Fibroblast of skin of right biceps (primary cell): ENCODE data around the gene CDH5.

Source experiments
- DNase-seq: peaks from one replicate; pipeline ENCODE4 v3.0.0-alpha.2; 2013

CDH5 gene

DNA sequence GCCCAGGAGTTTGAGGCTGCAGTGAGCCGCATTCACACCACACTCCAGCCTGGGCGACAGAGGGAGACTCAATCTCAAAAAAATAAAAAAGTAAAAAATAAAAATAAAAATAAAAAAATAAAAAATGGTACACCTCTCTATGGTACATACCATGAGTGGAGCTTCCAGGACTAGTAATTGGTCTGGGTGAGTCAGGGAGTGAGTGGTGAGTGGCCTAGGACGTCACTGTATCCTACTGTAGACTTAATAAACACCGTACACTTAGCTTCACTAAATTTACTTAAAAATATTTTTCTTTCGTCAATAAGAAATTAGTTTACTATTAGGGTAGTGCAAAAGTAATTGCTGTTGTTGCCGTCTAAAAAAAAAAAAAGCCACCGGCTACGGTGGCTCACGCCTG is 9.0 kb downstream of the CDH5 start:
- DNase-seq, result no peak

DNA sequence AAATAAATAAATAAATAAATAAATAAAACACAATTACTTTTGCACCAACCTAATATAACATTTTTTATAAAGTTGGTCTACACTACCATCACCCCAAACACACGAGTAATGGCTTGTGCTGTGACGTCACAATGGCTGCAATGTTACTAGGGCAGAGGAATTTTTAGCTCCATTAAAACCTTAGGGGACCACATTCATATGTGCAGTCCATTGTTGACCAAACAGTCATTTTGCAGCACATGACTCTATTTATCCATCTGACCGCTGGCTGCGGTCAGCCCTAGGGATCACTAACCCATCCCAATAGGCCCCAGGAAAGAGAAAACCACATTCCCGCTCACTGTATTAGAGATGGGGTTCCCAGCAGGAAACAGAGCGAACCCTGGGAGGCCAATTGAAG is 9.6 kb downstream of the CDH5 start:
- no peak for DNase-seq

DNA sequence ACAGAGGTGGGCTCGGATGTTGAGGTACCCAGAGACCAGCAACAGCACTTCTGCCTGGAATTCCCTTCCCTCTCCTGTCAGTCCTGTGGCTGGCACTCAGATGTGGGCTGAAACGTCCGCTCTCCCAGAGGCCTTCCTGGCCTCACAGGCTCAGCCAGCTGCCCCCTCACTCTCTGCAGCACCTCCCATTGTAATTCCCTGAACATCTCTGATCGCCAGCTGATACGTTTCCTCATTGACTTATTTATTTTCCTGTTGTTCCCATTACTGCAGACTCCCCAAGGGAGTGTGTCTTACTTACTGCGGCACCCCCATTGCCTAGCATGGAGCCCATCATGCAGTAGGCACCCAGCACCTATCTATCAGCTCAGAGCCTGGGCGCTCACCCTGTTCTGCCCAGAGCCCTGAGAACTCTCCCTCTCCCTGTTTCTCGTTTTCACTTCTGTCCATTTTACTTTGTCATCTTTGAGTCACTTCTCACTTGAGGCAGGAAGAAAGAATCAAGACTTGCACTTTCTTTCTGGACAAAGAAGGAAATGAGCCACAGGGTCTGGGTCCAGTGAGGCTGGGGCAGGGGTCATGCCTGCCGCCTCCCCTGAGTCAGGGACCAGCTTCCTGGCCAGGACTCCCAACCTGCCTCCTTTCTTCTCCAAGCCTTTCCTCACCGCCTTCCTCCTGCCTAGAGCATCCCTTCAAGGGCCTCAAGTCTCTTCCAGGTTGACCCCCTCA is 10.2 kb downstream of the CDH5 start:
- DNase-seq, result no peak

DNA sequence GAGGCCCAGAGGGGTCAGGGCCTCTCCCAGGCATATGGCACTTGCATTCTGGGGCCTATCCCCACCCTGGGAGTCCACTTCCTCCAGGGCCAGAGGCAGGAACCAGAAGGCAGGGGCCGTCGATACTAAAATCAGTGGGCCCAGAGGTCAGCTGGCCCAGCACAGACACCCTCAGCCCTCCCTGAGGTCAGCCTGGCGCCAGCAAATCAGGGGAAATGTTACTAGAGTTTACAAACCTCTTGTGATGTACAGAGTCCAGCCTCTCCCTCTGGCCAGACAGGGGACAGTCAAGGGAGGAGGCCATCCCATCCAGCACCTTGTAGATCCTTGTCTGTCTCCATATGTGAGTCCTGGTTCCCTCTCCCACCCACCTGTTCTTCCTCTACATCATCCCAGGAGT is 10.8 kb downstream of the CDH5 start:
- no peak for DNase-seq

DNA sequence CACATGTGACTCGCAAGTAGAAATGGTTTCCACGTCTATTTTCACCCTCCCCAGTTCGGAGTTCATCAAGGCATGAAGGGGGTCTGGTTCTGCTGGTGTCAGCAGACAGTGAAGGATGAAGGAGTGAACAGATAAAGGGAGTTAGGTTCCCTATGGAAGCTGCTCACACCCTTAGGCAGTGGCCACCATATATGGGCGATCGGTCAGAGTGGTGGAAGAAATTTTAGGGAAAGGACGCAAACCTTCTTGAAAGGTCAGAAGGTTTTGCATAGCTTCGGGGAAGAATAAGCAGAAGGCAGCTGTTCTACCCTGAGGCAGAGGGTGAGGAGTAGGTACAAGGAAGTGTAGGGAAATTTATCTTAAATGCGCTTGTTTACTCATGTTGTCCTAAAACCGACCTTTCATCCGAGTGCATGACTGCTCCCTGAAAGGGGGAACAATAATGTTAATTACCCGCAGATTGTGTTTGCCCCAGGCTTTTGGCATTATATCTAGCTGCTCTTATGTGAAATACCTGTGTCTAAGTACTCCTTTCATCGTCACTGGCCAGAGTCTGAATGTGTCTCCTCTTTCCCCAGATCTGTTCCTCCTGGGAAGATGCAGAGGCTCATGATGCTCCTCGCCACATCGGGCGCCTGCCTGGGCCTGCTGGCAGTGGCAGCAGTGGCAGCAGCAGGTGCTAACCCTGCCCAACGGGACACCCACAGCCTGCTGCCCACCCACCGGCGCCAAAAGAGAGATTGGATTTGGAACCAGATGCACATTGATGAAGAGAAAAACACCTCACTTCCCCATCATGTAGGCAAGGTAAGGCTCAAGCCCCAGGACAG is 12.5 kb downstream of the CDH5 start:
- DNase-seq, result no peak

DNA sequence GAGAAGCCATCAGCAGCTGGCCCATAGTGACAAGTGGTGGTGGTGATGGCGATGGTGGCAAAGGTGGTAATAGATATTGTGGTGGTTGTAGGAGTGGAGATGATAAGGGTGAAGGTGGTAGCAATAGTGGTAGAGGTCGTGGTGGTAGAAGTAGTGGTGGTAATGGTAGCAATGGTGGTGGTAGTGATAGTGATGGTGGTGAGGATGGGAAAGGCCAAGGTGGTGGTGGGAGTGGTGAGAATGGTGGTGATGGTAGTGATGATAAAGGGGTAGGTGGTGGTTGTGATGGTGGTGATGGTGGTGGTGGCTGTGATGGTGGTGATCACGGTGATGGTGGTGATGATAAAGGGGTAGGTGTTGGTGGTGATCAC is 13.1 kb downstream of the CDH5 start:
- DNase-seq, result no peak

DNA sequence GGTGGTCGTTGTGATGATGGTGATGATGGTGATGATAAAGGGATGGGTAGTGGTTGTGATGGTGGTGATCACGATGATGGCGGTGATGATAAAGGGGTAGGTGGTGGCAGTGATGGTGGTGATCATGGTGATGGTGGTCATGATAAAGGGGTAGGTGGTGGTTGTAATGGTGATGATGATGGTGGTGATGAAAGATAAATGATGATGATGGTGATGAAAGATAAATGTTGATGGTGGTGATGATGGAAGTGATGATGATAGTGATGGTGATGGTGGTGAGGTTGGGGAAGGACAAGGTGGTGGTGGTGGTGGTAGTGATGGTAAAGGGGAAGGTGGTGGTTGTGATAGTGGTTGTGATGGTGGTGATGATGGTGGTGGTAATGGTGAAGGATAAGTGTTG is 13.9 kb downstream of the CDH5 start:
- no peak for DNase-seq

DNA sequence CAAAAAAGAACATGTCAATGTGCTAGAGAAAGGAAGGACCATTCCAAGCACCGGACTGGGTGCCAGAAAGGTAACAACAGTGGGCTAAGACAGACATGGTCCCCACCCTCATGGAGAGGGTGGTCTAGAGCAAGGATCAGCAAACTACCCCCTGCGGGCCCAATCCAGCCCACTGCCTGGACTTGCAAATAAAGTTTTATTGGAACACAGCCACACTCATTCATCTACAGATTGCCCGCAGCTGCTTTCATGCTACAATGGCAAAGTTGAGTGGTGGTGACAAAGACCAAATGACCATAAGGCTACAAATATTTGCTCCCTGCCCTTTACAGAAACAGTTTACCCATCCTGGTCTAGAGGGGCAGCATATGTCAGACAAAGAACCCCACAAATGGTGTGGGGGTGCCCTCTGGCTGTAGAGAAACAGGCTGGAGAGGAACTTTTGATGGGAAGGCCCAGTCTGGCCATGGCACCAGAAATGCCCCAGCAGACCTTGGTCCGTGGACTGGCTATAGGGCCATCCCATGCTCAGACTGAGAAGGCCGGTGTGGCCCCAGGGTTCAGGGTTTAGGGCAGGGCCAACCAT is 15.2 kb downstream of the CDH5 start:
- no peak for DNase-seq

DNA sequence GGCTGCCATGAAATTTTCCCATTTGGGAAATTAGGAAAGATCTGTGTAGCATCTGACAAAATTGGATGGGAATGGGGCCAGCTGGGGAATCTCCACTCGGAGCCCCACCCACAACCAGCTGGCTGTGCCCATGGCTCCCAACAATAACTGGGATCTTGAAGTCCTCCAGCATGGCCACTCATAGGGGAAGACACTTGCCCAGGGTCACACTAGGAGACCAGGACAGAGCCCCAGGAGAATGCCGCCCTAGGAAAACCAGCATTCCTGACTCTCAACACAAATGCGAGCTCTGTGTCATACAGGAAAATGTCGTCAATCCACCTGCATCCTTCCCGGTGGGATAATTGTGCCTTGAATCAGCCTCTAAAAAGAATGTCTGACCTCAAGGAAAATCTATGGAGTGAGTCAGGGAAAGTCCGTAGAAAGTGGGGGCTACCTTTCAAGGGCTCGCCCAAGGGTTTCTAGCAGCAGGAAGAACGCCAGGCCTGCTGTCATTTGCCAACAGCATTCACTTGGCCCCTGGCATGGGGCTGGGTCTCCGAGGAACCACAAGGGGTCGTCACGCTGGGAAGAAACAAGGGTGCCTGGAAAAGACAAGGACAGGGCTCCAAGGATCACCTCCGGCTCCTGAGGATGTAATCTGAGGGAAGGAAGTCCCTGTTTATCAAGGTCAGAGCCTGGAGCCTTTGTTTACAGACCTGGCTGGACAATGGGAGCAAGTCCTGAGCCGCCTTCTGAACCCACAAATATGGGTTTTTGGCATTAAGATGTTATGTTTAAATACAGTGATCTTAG is 15.9 kb downstream of the CDH5 start:
- peak; percentile 92 for DNase-seq

DNA sequence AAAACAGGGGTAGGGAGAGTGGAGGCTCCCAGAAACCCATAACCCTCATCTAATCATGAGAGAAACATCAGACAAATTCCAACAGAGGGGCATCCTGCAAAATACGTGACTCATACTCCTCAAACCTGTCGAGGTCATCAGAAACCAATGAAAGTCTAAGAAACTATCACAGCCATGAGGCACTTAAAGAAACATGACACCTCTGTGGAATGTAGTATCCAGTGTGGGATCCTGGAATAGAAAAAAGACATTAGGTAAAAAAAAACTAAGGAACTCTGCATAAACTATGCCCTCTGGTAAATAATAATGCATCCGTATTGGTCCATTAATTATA is 16.4 kb downstream of the CDH5 start:
- peak; percentile 90 for DNase-seq

DNA sequence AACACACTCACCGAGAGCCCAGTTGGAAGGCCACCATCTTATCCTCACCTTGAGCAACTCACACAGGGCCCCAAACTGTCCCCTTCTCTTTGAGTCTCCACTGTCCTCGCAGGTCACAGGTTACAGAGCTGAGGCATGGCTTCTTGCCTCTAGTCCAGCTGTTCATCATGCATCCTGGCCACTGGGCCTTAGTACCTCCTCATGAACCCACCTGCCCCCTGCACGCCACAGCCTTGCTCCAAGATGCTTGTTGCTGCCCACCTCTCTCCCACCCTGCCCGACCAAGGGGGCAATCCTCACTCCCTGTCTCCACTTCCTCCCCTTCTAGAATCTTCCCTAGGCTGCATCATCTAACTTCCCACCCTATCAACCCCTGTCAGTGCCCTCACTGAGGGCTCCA is 17.1 kb downstream of the CDH5 start:
- DNase-seq, result no peak

DNA sequence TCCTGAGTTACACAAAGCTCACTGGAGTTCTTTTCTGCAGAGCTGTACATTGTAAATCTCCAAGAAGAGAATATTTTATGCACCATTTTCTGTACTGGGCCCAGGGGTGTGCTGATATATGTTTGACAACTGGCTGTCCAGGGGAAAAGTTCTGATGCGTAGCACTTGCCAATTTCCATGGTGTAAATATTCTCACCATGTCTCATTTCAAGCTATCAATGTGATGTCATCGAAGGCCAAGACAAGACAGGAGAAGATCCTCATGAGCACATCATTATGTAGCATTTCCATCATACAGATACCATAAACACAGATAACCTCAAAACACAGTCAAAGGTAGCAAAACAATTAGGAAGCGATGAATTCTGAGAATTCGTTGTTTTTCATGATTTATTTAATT is 18.9 kb downstream of the CDH5 start:
- DNase-seq, result no peak

DNA sequence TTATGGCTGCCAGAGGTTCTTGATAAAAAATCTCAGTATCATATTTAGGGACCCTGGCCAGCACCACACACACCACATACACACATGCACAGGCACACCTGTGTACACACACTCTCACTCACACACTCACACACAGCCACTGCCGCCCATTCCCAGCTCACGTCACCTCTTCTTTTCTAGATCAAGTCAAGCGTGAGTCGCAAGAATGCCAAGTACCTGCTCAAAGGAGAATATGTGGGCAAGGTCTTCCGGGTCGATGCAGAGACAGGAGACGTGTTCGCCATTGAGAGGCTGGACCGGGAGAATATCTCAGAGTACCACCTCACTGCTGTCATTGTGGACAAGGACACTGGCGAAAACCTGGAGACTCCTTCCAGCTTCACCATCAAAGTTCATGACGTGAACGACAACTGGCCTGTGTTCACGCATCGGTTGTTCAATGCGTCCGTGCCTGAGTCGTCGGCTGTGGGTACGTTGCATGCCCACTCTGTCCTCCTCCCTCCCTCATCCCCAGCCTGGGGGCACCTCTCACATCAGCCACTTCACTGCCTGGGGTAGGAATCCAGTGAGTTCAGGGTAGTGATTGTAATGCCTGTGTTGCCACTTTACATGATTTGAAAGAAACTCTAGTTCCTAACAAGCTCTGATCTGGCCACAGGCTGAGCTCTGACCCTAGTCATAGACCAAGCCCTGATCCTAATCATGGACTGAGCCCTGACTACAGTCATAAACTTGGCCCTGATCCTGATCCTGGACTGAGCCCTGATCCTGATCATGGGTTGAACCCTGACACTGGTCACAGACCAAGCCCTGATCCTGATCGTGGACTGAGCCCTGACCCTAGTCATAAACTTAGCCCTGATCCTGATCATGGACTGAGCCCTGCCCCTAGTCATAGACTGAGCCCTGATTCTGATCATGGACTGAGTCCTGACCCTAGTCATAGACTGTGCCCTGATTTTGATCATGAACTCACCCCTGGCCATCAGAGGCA is 20.4 kb downstream of the CDH5 start:
- DNase-seq, result no peak

DNA sequence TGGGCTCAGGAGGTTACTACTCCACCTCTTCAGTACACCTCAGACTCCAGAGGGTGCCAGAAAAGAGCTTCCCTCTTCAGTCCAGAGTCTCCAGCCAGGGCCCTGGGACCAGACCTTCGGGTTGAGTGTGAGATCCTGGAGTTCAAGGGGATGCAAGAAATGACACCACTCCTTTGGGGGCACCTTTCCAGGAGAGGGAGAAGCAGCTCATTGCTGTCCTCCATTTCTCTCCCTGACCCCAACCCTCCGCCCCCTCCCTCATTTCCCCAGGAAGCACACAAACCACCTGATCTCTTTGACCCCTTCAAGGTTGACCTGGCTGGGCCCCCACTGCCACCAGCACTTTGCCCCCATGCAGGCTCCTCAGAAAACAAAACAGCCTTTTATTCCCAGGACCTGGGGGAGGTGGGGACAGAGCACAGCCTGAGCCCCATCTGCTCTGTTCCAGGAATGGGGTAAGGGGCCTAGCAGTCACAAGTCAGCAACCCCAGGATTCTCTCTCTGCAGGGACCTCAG is 21.4 kb downstream of the CDH5 start:
- no peak for DNase-seq

DNA sequence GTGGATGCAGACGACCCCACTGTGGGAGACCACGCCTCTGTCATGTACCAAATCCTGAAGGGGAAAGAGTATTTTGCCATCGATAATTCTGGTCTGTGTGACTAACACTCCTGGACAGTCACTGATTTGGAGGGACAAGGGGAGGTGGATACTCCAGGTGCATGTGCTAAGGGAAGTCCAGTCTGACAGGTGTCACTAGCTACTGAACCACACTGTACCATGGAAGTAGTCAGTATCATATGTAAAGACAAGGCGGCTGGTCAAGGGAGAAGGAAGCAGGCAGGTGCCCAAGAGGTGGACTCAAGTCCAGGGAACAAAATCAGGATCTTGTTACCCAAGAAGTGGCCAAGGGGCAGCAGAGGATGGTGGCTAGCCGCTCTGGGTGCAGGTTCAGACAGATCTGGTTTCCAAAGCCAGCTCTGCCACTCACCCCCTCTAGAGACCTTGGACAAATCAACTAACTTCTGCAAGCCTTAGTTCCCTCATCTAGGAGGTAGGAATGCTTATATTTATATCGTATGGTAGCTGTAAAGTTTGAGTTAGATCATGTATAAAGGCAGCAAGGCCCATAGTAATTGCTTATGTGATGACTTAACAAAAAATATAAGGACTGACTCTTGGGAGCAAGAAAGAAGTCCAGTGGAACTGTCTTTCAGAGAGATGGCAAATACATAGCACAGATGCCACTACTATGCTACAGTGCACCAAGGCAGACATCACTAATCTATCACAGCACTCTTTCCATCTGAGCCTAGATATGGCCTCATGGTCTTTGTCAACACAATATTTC is 22.1 kb downstream of the CDH5 start:
- no peak for DNase-seq

DNA sequence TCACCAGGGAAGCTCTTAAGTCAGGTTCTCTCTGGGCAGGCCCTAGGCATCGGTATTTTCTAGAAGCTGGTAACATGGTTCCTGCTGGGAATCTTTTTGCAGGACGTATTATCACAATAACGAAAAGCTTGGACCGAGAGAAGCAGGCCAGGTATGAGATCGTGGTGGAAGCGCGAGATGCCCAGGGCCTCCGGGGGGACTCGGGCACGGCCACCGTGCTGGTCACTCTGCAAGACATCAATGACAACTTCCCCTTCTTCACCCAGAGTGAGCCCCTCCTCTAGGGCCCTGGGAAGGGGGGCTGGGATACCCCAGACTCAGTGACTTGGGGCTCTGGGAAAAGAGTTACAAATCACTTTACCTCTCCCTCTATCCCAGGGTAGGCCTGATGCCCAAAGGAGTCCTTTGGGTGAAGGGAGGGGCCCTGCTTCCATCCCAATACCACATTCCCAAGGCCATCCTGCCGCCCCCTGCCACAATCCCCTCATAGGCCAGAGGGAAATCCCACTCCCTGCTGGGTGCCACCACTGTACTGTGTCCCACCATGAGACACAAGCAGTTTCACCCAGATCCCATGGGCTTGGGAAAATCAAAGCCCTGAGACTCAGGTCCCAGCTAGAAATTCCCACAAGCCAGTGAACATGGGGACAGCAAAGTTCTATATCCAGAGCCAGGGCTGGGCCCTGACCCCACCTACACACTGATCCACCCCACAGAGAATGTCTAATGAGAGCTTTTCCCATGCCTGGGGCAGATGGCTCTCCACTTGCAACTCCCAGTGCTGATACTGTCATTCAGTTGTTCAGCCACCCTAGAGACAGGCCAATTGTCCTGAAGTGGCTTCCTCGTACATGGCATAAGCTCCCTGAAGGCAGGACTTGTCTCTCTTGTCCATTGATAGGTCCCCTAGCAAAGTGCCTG is 23.0 kb downstream of the CDH5 start:
- no peak for DNase-seq

DNA sequence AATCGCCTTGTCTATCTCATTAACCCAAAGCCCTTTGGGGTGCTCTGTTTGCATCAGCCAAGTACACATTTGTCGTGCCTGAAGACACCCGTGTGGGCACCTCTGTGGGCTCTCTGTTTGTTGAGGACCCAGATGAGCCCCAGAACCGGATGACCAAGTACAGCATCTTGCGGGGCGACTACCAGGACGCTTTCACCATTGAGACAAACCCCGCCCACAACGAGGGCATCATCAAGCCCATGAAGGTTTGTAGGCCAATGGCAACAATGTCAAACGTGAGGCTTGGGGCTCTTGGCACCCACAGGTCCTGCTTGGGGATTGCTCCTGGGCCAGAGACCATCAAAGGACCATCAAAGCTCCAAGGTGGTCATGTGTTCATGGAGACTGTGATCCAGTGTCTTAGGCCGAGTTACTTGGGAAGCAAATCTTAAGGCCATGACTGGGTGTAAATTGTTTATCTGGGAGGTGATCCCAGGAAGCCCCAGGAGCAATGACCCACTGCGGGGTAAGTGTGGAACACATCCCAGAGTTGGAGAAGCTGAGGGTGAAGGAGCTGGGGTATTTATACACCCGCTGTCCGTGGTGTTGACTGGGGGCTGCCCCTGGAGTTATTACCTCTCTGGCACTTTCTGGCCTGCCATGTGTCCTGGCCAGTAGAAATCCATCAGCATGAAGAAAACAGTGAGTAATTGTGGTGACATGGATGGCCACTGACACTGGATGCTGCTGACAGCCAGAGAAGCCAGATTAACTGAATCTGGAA is 24.0 kb downstream of the CDH5 start:
- DNase-seq, result no peak

DNA sequence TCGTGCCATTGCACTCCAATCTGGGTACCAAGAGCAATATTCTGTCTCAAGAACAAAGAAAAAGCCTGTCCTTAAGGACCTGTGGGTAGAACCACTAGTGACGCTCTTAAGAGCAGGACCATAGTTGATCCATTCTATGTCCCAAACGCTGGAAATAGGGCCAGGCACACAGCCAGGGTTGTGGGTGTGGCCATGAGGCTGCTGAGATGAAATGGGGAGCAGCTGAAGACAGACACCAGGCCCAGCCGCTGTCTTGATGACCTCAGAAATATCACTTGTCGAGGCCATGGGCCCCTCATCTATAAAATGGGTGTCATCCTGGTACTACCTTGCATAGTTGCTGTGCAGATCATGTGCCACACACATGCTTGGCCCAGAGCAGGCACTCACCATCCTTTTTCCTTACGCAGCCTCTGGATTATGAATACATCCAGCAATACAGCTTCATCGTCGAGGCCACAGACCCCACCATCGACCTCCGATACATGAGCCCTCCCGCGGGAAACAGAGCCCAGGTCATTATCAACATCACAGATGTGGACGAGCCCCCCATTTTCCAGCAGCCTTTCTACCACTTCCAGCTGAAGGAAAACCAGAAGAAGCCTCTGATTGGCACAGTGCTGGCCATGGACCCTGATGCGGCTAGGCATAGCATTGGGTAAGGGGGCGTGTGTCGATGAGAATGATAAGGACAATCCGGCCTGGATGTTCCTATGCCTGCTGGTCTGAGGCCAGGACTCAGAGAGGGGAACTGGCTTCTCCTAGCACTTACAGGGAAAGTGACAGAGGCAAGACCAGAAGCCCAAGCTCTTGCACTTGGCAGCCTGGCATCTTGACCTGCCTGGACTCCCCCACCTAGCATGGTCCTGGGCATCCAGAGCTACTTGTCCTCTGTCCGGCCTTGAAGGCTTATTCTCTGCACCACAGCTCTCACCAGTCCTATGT is 25.5 kb downstream of the CDH5 start:
- DNase-seq, result no peak
